Stimulated activated CD4-positive, alpha-beta T cell treated with anti-CD3 and anti-CD28 coated beads, TNF-alpha, amount 100 ng/mL, for 4 hours (primary cell): ENCODE data around the gene UNC13C.

ENCODE experiments used
- DNase-seq, 3 experiments: peaks; one replicate each; pipeline ENCODE4 v3.0.0-alpha.2; 2020; ENCODE audit warnings: low read depth in 3 of 3

UNC13C gene

DNA sequence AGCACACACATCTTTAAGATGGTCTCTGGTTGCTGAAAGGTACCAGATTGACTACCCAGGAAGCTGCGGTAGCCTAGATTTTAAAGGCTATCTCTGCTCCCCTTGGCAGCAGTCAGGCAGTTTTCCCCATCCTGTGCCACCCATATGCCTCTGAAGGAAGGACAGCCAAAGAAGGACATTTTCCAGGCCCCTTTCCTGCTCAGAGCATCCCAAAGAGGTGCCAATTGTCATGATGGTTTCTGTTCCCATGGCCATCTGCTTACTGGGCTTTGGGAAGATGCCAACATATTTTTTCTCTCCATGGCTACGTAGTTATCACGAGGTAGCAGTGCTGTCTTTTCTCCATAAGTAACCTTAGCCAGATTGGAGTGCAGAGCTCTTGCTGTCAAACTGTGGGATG is 39.7 kb downstream of the UNC13C start:
- no peak for DNase-seq

DNA sequence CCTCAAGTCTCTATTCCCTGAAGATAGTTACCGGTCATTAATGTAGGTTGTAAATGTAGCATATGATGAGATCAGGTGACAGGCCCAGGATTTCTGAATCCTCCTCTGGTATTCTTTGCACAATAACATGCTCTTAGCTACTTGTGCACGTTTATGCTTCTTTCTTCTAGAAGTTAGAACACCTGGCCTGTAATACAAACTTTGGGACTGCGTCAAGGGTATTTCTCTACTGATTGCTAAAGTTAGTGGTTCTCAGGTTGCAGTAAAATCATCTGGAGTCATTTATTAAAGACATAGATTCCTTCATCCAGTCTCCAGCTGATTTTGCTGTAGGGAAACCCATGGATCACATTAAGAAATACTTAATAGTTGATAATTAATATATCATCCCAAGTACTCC is 48.0 kb downstream of the UNC13C start:
- no peak for DNase-seq

DNA sequence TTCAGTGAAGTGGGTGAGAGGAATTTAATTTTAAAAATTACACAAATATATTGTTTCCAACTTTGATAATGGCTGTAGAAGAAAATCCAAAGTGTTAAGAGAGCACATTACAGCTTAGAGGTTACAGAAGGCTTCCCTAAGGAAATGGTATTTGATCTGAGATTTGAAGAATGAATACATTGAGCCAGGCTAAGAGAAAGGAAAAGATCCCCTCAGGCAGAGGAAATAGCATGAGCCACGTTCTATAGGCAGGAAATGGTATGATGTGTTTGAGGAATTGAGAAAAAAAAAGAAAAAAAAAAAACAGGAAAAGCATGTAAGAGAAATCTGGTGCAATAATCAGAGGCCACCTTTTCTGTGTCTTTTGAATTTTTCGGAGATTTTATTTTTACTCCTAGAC is 48.6 kb downstream of the UNC13C start:
- no peak for DNase-seq

DNA sequence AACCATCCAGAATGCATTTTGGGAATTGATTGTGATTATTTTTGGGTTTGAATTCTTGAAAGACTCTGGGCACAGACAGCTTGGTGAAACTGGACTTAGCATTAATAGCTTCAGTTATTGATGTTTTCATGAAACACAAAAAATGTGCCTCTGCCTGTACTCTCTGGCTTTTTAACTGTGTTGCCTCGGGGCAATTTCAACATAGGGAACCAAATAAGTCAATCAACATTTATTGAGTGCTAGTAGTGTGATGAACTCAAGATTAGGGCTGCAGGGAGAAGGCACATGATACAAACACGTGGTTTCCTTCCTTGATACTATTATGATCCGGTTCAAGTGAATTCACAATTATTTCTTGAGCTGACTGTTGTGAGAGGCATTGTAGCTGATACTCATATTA is 50.8 kb downstream of the UNC13C start:
- no peak for DNase-seq

DNA sequence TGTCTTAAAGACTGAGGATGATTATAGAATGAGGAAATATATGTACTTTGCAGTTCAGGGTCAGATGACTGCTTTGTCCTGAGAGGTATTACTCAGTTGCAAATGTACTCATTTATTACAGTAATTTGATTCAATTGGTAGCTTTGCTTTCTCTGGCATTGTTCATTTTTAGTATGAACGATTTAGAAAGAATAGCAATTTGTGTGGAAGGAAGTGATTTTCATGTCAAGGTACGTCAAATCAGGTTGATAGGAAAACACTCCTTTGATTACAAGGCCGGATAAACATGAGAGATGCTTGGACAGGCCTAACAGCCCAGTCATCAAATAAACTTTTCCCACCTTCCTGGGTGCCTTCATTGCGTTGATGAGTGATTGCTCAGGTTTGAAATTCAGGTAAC is 53.8 kb downstream of the UNC13C start:
- no peak for DNase-seq

DNA sequence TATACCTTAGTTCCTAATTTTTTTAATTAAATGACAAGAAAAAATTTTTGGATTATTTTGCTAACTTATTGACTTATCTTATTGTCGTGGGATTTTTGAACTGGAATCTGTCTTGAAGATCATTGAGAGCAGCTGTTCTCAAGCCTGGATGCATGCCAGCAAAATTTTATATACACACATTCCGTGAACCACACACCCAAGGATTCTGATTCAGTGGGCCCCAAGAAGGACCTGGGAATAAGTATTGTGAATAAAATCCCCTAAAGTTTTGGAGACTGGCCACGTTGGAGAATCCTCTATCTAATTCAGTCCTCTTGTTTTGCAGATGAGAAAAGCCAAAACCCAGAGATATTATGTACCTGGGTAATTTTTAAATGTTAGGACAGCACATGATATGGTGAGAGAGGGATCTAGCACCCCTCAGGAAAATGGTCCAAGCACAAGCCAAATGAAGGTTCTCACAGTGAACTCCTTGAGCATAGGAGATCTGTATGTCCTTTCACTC is 55.2 kb downstream of the UNC13C start:
- no peak for DNase-seq

DNA sequence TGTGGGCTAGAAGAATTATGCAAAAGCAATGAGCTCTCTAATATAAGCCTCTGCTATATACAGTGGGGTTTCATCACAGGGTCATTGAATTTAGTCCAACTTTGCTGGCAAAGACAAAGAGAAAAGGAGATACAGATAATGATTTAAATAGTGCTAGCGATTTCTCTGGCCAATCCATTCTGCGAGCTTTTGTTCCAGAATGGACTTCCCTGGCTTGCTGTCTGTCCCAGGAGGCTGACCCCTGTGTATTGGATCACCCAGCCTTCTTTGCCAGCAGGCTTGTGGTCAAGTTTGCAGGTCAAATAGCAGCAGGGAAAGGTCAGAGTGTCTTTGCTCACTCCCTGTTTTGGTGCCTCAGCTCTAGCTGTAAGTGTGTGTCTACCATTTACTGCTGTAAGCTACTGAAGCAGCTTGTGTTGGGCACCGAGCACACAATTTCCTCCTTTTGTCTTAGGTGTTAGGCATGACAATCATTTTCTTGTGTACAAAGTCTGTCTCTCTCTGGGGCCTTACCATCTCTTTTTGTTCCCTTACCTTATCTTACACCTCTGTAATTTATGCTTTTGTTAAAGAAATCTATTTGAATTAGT is 55.7 kb downstream of the UNC13C start:
- DNase-seq, result no peak

DNA sequence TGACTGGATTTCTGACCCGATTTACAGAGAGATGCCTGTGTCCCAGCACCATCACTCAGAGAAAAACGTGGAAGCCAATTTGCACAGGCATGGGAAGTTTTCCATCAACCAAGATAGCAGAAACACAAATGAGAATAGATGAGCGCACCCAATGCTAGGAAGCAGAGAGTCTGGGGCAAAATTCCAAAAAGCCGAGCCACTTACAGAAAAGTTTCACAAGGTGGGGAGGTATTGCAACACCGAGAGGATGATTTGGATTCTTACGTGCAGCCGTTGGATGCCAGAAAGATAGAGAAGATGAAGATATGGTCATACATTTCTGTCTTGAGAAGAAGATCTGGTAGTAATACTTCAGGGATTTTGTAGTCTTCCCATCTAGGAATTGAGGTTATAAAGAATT is 57.4 kb downstream of the UNC13C start:
- no peak for DNase-seq

DNA sequence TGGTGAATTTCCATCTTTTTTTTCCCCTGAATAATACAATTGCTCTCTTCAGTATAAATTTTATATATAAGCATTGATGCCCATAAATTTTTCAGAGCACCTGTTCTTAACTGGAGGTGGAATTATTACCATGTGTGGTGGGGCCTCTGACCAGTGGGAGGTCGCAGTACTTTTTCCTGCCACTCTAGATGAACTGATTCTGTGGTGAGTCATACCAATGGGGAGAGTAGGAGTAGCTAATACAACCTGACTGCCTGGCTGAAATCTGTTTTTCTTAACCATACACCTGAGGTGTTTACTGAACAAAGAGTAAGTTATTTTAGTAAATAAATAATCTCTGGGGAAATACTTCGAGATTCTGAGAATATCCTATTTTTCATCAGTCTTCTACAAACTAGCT is 67.2 kb downstream of the UNC13C start:
- DNase-seq, result no peak

DNA sequence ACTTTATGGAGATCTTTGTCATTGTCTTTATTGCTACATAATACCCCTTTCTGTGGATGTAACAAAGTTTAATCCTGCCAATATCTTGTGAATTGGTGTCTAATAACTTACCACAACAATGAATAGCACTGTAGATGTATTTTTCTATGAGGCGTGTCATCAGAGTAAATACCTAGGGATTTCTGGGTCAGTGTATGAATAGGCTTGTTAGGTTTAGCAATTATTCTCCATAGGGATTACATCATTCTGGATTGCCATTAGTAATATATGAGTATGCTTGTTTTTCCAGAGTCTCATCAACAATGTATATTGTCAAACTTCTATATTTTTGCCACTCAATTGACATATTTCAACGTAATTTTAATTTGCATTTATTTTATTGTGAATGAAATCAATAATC is 67.9 kb downstream of the UNC13C start:
- DNase-seq, result no peak

DNA sequence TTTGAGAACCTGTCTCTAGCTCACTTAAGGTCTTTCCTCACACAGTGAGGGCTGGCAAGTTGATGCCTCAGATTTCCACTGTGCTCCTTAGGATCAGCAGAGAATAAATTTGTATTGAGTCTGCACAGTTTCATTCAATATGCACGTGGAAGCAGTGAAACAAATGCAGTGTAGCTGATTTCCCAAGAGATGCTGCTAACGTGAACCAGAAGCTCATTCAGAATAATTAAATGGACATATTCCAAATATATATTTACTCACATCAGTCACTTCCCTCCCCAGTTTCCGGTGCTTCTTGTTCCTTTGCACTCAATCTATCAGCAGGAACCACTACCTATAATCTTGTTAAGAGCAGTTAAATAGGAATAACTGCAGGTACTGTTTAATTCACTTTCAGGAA is 86.1 kb downstream of the UNC13C start:
- DNase-seq, result no peak

DNA sequence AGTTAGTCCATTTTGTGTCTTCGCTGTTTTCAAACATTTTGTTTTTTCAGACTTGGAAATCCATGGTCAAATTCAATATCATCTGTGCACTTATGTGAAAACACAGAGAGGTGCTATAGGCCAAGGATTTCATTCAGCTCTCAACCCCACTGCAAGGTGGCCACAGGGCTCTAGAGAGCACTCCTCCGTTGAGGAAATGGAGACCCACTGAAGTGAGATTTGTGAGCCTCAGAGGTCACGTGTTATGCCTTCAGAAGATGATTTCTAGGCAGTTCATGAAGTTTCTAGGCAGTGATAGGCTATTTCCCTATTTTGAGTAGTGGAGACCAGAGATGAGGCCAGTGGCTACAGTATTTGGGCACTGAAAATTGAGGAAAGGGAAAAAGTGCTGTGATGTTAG is 88.2 kb downstream of the UNC13C start:
- DNase-seq, result no peak

DNA sequence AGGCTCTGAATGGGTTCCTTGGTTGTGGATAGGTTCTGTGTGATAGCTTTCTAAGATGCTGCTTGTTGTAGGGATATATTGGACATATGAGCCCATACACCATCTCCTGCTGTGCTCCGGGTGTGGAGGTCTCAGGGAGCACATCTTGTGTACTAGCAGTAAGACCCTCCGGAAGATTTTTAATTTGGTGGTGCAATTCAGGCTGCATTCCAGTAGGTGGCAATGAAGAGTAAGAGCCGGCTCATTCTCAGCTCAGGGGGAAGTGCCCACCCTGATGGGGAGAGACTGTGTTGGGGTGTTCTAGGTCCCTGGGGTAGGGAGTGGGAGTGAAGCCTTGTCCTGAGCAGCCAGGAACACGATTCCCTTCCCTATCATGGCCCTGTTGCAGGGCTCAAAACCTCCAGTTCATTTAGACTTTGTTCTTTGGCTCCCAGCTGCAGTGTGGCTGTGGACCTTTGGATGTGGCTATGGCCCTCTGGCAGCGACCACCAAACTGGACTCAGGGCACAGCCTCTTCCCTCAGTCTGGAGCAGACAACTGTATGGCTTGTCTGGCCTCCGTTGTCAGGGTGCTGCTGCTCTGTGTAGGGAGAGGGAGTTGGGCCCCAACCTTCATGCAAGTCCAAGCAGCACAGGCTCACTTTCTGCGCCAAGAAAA is 104.7 kb downstream of the UNC13C start:
- no peak for DNase-seq

DNA sequence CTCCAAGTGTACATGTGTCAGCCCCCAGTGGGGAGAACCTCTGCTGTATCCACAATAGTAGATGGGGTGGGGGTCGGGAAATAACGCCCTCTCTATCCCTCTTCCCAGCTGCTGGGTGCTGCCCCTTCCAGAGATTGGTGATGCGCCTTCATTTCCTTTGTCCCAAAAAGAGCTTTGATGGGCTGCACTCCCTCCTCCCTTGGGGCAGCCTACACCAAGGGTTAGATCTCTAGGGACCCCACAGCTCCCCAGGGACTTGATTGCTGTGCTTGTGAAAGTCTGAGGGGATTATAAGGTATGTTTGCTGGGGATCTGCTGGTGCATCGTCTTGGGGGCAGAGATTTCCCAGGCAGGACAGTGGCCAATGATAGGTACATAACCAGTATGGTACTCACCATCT is 105.3 kb downstream of the UNC13C start:
- DNase-seq, result no peak

DNA sequence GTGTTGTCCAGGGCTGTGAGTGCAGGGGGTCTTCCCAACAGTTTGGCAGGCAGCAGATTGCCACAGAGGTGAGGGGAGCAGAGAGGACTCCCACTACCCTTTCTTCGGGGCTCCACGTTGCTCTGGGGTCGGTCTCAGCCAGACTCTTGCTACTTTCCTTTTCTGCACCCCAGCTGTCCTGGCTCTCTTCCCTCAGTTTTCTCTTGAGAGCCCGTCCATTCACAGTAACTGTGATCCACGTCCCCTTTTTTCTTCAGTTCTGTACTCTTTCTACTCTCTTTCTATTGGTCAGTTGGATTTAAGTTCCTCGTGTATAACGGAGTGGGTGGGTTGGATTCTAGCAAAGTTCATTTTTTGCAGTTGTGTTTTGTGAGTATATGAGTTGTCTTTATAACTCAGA is 105.8 kb downstream of the UNC13C start:
- DNase-seq, result no peak

DNA sequence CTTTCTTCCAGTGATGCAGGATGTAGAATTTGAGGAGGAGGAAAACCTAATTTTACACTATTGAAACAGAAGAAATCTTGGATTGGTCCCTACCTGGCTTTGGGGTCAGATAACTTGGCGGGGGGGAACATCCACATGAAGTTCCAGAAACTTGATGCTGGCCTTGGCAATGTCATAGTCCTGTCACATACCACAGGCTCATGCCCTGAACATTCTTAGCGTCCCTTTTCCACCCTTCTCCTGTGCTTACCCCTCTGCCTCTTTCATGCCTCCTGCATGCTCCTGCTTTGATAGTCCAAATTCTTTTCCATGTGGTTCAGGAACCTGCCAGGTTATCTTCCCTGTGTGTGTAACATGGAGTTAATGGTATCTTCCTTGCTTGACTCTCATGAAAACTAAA is 110.6 kb downstream of the UNC13C start:
- DNase-seq, result no peak

DNA sequence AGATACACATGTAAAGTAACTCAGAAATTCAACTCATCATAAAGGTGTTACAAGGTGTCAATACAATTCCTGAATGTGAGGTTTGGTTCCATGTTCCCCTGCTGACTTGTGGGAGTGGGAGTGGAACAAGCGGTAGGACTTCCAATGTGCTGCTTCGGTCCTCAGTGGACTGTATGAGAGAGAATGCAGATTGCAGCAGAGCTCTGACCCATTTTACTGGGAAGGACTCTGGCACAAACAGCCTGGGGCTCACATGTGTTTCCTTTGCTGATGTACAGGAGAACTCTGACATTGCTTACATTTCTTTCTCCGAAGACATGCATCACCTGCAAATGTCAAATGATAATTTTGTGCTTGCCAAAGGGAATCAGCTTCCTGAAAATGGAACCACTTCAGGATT is 111.5 kb downstream of the UNC13C start:
- no peak for DNase-seq

DNA sequence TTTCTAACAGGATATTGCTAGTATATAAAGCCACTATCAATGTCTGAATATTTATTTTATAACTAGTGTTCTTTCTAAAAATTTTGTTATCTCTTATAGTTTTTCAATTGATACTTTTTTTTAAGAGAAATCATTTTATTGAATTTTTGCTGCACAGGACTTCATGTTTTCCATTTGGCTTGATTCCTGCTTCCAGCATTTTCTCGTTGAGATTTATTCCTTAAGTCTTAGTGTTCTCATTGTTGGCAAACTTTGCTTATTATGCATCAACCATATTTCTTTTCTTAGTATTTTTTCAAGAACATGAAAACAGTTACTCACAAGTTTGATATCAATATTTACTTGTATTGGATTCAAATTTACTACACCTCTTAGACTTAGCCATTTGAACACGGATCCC is 113.4 kb downstream of the UNC13C start:
- DNase-seq, result no peak

DNA sequence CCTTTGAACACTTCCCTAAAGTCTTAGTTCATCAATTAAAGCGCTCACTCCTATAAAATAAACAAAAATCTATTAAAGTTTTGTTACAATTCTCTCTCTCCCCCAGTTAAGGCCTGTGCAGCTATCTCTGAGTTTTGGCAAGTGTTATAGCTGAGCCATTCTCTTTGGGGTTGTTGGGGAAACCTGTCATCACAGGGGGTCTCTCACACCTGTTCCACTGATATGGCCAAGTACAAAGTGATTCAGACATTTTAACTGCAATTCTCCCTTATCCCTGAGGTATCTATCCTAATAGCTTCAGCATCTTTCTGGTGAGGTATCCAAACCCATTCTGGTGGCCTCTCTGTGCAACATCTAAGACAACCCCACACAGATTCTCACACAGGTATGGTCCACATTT is 116.4 kb downstream of the UNC13C start:
- no peak for DNase-seq

DNA sequence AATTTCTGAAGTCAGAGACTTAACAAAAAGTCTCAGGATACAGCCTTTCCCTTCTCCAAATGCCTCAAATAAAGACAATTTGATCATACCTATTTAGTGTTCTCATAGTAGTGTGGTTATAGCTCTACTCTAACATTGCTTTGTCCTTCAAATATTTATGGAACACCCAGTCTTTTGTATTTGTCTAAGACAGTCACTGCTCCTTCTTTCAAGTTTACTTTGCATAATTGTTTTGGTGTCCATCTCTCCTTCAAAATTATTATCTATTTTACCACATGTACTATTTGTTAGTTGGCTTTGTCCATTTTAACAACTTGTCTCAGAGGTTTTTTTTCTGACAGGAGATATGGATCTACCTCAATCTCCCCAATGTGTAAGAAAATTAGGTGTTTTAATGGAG is 118.8 kb downstream of the UNC13C start:
- DNase-seq, result no peak

DNA sequence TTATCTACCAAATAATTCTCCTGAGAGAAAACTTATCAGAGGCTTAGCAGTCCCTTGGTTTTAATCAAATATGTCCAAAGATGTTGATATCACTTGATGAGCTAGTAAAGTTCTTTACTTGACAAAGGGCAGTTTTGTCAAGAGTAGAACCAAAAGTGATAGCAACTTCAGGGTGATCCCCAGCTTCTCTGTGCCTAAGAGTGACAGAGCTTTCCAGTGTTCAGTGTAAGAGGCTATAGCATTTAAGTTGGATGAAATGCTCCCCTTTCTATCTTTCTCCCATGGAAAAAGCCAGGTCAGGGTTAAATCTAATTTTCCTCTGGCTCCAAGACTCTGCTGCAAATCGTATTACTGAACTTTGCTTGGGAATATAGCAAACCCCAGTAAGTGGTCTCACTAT is 120.8 kb downstream of the UNC13C start:
- no peak for DNase-seq

DNA sequence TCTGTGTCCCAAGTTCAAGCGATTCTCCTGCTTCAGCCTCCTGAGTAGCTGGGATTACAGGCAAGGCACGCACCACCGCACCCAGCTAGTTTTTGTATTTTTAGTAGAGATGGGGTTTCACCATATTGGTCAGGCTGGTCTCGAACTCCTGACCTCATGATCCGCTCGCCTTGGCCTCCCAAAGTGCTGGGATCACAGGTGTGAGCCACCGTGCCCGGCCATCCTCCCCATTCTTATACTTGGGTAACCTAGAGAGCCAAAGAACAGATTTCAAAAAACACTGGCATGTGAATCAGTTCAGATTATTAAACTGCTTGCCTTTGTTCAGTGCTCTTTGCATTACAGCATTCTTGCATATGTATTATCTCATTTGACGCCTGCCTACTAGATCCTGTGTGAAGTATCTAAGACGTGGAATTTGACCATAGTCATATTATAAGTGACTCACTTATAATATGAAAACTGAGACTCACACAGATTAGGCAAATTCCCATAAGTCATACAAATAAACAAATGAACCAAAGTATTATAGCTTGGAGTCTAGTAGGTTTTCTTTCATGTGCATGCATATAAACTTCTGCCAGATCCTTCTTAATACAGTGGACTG is 123.5 kb downstream of the UNC13C start:
- no peak for DNase-seq

DNA sequence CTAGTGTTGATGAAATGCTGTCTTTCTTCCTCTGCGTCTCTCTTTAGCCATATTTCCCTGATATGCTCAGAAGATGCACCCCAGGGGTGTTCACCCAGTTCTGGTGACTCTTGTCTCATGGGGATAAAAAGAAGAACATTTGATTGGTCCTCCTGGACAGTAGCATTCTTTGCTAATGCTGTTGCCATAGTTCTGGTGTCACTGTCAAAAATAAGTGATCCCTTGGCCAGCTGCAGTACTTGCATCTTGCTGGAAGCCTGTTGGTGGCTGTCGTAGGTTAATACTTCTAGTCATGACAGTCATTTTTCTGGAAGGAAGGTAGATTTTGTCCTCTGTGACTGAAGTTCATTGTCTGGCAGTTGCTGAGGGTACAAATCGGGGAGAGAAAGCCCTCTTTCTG is 124.5 kb downstream of the UNC13C start:
- DNase-seq, result no peak

DNA sequence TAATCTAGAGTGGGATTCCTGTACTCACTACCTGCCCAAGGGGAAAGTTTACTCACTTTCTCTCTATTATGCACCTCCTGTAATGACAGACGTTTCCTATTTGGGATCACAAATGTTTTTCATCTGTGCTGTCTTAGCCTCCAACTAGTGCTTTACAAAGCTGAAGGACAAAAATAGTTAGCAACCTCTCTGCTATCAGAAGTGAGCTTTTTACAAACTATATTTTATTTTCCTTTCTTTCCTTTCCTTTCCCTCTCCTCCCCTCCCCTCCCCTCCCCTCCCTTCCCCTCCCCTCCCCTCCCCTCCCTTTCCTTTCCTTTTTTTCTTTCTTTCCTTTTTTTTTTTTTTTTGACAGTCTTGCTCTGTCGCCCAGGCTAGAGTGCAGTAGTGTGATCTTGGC is 130.8 kb downstream of the UNC13C start:
- DNase-seq, result no peak
